Activated CD8-positive, alpha-beta memory T cell treated with anti-CD3 and anti-CD28 coated beads, Interleukin-2, amount 50 U/mL, for 4 hours (primary cell): ENCODE measurements around the gene ULK4.

ENCODE experiments used
- DNase-seq: peaks from one replicate; pipeline ENCODE4 v3.0.0-alpha.2; 2020

The ULK4 gene

GRCh38 chr3:41629072-41629471 lies 332.8 kb downstream of the ULK4 start:
- DNase-seq: no peak

- no peak for DNase-seq
Measured at GRCh38 chr3:41627477-41628087, 334.3 kb downstream of the ULK4 start.

- DNase-seq: no peak
Measured at GRCh38 chr3:41612853-41613252, 349.1 kb downstream of the ULK4 start.

- no peak for DNase-seq
Measured at GRCh38 chr3:41611008-41611407, 350.9 kb downstream of the ULK4 start.

GRCh38 chr3:41608347-41608746 lies 353.6 kb downstream of the ULK4 start:
- DNase-seq: no peak

- DNase-seq: no peak
Measured at GRCh38 chr3:41603807-41604206, 358.1 kb downstream of the ULK4 start.

- DNase-seq: no peak
Measured at GRCh38 chr3:41602121-41602520, 359.8 kb downstream of the ULK4 start.

GRCh38 chr3:41601404-41601987 lies 360.4 kb downstream of the ULK4 start:
- DNase-seq: no peak

GRCh38 chr3:41600616-41601015 lies 361.3 kb downstream of the ULK4 start:
- no peak for DNase-seq

- no peak for DNase-seq
Measured at GRCh38 chr3:41599127-41599484, 362.8 kb downstream of the ULK4 start.

GRCh38 chr3:41598402-41599126 lies 363.3 kb downstream of the ULK4 start:
- no peak for DNase-seq

GRCh38 chr3:41593774-41594173 lies 368.1 kb downstream of the ULK4 start:
- DNase-seq: no peak

GRCh38 chr3:41592753-41593510 lies 369.0 kb downstream of the ULK4 start:
- no peak for DNase-seq

GRCh38 chr3:41583014-41583413 lies 378.9 kb downstream of the ULK4 start:
- DNase-seq: no peak

GRCh38 chr3:41581700-41582099 lies 380.2 kb downstream of the ULK4 start:
- DNase-seq: no peak

GRCh38 chr3:41580274-41580959 lies 381.5 kb downstream of the ULK4 start:
- no peak for DNase-seq

- no peak for DNase-seq
Measured at GRCh38 chr3:41579861-41580260, 382.0 kb downstream of the ULK4 start.

- DNase-seq: no peak
Measured at GRCh38 chr3:41578798-41579197, 383.1 kb downstream of the ULK4 start.

GRCh38 chr3:41575724-41576123 lies 386.2 kb downstream of the ULK4 start:
- DNase-seq: no peak

- DNase-seq: no peak
Measured at GRCh38 chr3:41574900-41575299, 387.0 kb downstream of the ULK4 start.

- no peak for DNase-seq
Measured at GRCh38 chr3:41573591-41573990, 388.3 kb downstream of the ULK4 start.

- DNase-seq: no peak
Measured at GRCh38 chr3:41572092-41572491, 389.8 kb downstream of the ULK4 start.

- DNase-seq: no peak
Measured at GRCh38 chr3:41569632-41570305, 392.1 kb downstream of the ULK4 start.
